HEK293 (cell line): Measurements from ENCODE around the gene NRF1.

Experiments used
- CTCF ChIA-PET: fragments of 350-600 bp; formaldehyde crosslinking; extraction: SDS; loops from one replicate; lab custom pipeline; 2021; ENCODE audit warnings: antibody characterized with exemption; lab: Yijun Ruan, JAX
- POLR2A ChIA-PET: fragments of 300-600 bp; formaldehyde crosslinking; extraction: SDS; loops from one replicate; lab custom pipeline; 2020; ENCODE audit warnings: antibody characterized with exemption, inconsistent platforms; lab: Yijun Ruan, JAX
- H3K27ac ChIP-seq: fragments of 200-500 bp; sonication (Bioruptor generic); 2 replicates; pipeline ENCODE4 v1.5.1; 2014; ENCODE audit warnings: low read depth, low read length, control low read depth, inconsistent platforms; ENCODE audit errors: extremely low read depth
- H3K36me3 ChIP-seq, 2 experiments: fragments of 200-500 bp in 1 of 2; sonication (Bioruptor generic) in 1 of 2; 1 replicate in 1 of 2; 2 replicates in 1 of 2; pipeline ENCODE4 v1.5.1; 2014 to 2017; ENCODE audit warnings: inconsistent platforms in 2 of 2, low read length in 2 of 2; ENCODE audit not compliant: control insufficient read depth in 2 of 2, insufficient read depth in 1 of 2
- H3K4me1 ChIP-seq: fragments of 200-500 bp; sonication (Bioruptor generic); 2 replicates; pipeline ENCODE4 v1.5.1; 2014; ENCODE audit warnings: mild to moderate bottlenecking, low read length, inconsistent platforms; ENCODE audit not compliant: control insufficient read depth, insufficient read depth
- H3K4me3 ChIP-seq: 2 replicates; pipeline ENCODE4 v1.5.1; 2011; ENCODE audit warnings: low read depth, mild to moderate bottlenecking, control low read depth, low read length, moderate library complexity
- H3K9me3 ChIP-seq: fragments of 200-500 bp; sonication (Bioruptor generic); 2 replicates; pipeline ENCODE4 v1.5.1; 2014; ENCODE audit warnings: low read depth, low read length, inconsistent platforms; ENCODE audit not compliant: control insufficient read depth, insufficient read depth
- GFI1B ChIP-seq: fragments of 450-650 bp; formaldehyde crosslinking; IDR thresholded peaks from 2 replicates; pipeline ENCODE4 v1.5.1; 2016; ENCODE audit warnings: missing biosample characterization, missing genetic modification characterization
- KLF9 ChIP-seq: fragments of 450-650 bp; formaldehyde crosslinking; IDR thresholded peaks from 2 replicates; pipeline ENCODE4 v1.5.1; 2016; ENCODE audit warnings: missing biosample characterization, missing genetic modification characterization, low read depth
- PRDM10 ChIP-seq: fragments of 450-650 bp; formaldehyde crosslinking; IDR thresholded peaks from 2 replicates; pipeline ENCODE4 v1.5.1; 2016; ENCODE audit warnings: missing biosample characterization, missing genetic modification characterization
- REPIN1 ChIP-seq: fragments of 450-650 bp; formaldehyde crosslinking; IDR thresholded peaks from 2 replicates; pipeline ENCODE4 v1.5.1; 2017; ENCODE audit warnings: missing biosample characterization, missing genetic modification characterization, low read depth
- TRIM28 ChIP-seq: IDR thresholded peaks from 2 replicates; pipeline ENCODE4 v1.6.1; 2011; ENCODE audit warnings: low read length, control low read depth, borderline replicate concordance
- TSHZ1 ChIP-seq: fragments of 450-650 bp; formaldehyde crosslinking; IDR thresholded peaks from 2 replicates; pipeline ENCODE4 v1.5.1; 2016; ENCODE audit warnings: missing biosample characterization, missing genetic modification characterization, borderline replicate concordance
- WT1 ChIP-seq: fragments of 450-650 bp; formaldehyde crosslinking; IDR thresholded peaks from 2 replicates; pipeline ENCODE4 v1.5.1; 2016; ENCODE audit warnings: missing biosample characterization, missing genetic modification characterization
- ZBTB20 ChIP-seq: fragments of 450-650 bp; formaldehyde crosslinking; IDR thresholded peaks from 2 replicates; pipeline ENCODE4 v1.5.1; 2016; ENCODE audit warnings: missing biosample characterization, missing genetic modification characterization
- ZNF16 ChIP-seq: fragments of 450-650 bp; formaldehyde crosslinking; IDR thresholded peaks from 2 replicates; pipeline ENCODE4 v1.5.1; 2016; ENCODE audit warnings: low read depth, missing biosample characterization, missing genetic modification characterization
- ZNF221 ChIP-seq: fragments of 450-650 bp; formaldehyde crosslinking; IDR thresholded peaks from 2 replicates; pipeline ENCODE4 v1.5.1; 2017; ENCODE audit warnings: missing biosample characterization, missing genetic modification characterization, borderline replicate concordance
- ZNF26 ChIP-seq: fragments of 450-650 bp; formaldehyde crosslinking; IDR thresholded peaks from 2 replicates; pipeline ENCODE4 v1.5.1; 2016; ENCODE audit warnings: missing biosample characterization, missing genetic modification characterization
- ZNF335 ChIP-seq: fragments of 450-650 bp; formaldehyde crosslinking; conservative IDR thresholded peaks from 2 replicates; pipeline ENCODE4 v1.5.1; 2016; ENCODE audit warnings: missing biosample characterization, missing genetic modification characterization
- ZNF350 ChIP-seq: fragments of 450-650 bp; formaldehyde crosslinking; IDR thresholded peaks from 2 replicates; pipeline ENCODE4 v1.5.0; 2017; ENCODE audit warnings: missing biosample characterization, mild to moderate bottlenecking, missing genetic modification characterization
- ZNF426 ChIP-seq: fragments of 450-650 bp; formaldehyde crosslinking; IDR thresholded peaks from 2 replicates; pipeline ENCODE4 v1.5.1; 2017; ENCODE audit warnings: missing biosample characterization, missing genetic modification characterization, mild to moderate bottlenecking, inconsistent platforms, moderate library complexity
- ZNF501 ChIP-seq: fragments of 450-650 bp; formaldehyde crosslinking; IDR thresholded peaks from 2 replicates; pipeline ENCODE4 v1.5.1; 2016; ENCODE audit warnings: missing biosample characterization, missing genetic modification characterization
- ZNF555 ChIP-seq: fragments of 450-650 bp; formaldehyde crosslinking; conservative IDR thresholded peaks from 2 replicates; pipeline ENCODE4 v1.5.1; 2017; ENCODE audit warnings: missing biosample characterization, mild to moderate bottlenecking, missing genetic modification characterization, inconsistent platforms
- ZNF558 ChIP-seq: fragments of 450-650 bp; formaldehyde crosslinking; IDR thresholded peaks from 2 replicates; pipeline ENCODE4 v1.5.1; 2016; ENCODE audit warnings: missing biosample characterization, missing genetic modification characterization
- ZNF600 ChIP-seq: fragments of 450-650 bp; formaldehyde crosslinking; IDR thresholded peaks from 2 replicates; pipeline ENCODE4 v1.5.1; 2016; ENCODE audit warnings: missing biosample characterization, missing genetic modification characterization
- ZNF623 ChIP-seq: fragments of 450-650 bp; formaldehyde crosslinking; IDR thresholded peaks from 2 replicates; pipeline ENCODE4 v1.5.1; 2016; ENCODE audit warnings: missing biosample characterization, missing genetic modification characterization

Gene NRF1

GRCh38 chr7:129780257-129780973 lies 168.9 kb downstream of the NRF1 start (continued):
- TF ChIP-seq ZNF335 (peak; percentile 92), ZNF221 (tag by site-specific recombination) (no peak), ZNF350 (tag by site-specific recombination) (no peak), REPIN1 (tag by site-specific recombination) (no peak), ZNF558 (tag by site-specific recombination) (no peak), TRIM28 (no peak), ZNF16 (no peak), ZNF623 (tag by site-specific recombination) (no peak), ZNF426 (tag by site-specific recombination) (no peak), ZNF600 (tag by site-specific recombination) (peak; percentile 58), ZNF555 (tag by site-specific recombination) (no peak), ZNF26 (tag by site-specific recombination) (no peak), GFI1B (tag by site-specific recombination) (no peak), TSHZ1 (tag by site-specific recombination) (no peak), ZNF501 (peak; percentile 49; the same call in 1 of the 2 replicates), WT1 (tag by site-specific recombination) (no peak)
- TF ChIP-seq, all 188 proteins: peak for 62

- Histone ChIP-seq H3K9me3 (no peaks in the 10 kb centered on the region), H3K27ac (no peak overlapping the region), H3K4me1 (no peaks in the 10 kb centered on the region), H3K4me3 (peak overlapping the region; percentile 81), H3K36me3 (no peaks in the 10 kb centered on the region)
- peak; percentile 15; the same call in 1 of the 2 replicates for TF ChIP-seq ZBTB20 (tag by site-specific recombination)
- no peak for TF ChIP-seq KLF9 (tag by site-specific recombination)
- no peak for TF ChIP-seq PRDM10
- CTCF ChIA-PET = interaction anchor here (0.6 to 1.7 kb wide), 5 partner anchors 39 to 116 kb away, joined by 3 to 5 read pairs (median 3); no protein-coding TSS in a partner anchor
- POLR2A ChIA-PET = interaction anchor here (0.5 to 2.5 kb wide), 3 partner anchors 32 to 178 kb away, joined by 3 to 22 read pairs (median 8); no protein-coding TSS in a partner anchor
These were observed 169.7 kb downstream of the NRF1 start for GRCh38 chr7:129780974-129781927.
